Caco-2 (cell line): ENCODE data around the gene ABCB11. TPM values are rescaled to one million over a fixed set of nuclear protein-coding genes. Genes with fewer than 3 reads are reported as not detected.

Experiments used
- BruUV-seq: library from RNA; stranded (reverse); fragments of 400-500 nt; replicated peaks from 2 replicates; lab custom pipeline; 2021; lab: Mats Ljungman, UMichigan
- CTCF ChIA-PET: fragments of 300-600 bp; sonication (Branson Sonifier 250); formaldehyde crosslinking; loops from one replicate; lab custom pipeline; 2022; ENCODE audit warnings: antibody characterized with exemption; lab: Charles Lee
- POLR2A ChIA-PET: fragments of 300-600 bp; sonication (Branson Sonifier 250); formaldehyde crosslinking; loops from one replicate; lab custom pipeline; 2022; ENCODE audit warnings: antibody characterized with exemption; lab: Charles Lee
- DNase-seq, 2 experiments: peaks; one replicate each; pipeline versions ENCODE4 v3.0.0 to v3.0.0-alpha.2; 2020 to 2022
- H3K27me3 ChIP-seq: replicated peaks from 2 replicates; pipeline ENCODE4 v1.6.0; 2011; ENCODE audit warnings: low read length; ENCODE audit not compliant: control insufficient read depth, insufficient read depth
- H3K36me3 ChIP-seq: 2 replicates; pipeline ENCODE4 v1.5.1; 2011; ENCODE audit warnings: low read length; ENCODE audit not compliant: control insufficient read depth, insufficient read depth
- H3K4me1 ChIP-seq: fragments of 250-450 bp; sonication (Bioruptor Pico); 2 replicates; pipeline ENCODE4 v1.5.1; 2020; ENCODE audit warnings: mild to moderate bottlenecking
- H3K4me3 ChIP-seq: 2 replicates; pipeline ENCODE4 v1.5.1; 2011; ENCODE audit warnings: low read depth, mild to moderate bottlenecking, control low read depth, low read length
- H3K9me3 ChIP-seq: fragments of 250-450 bp; sonication (Bioruptor Pico); 2 replicates; pipeline ENCODE4 v1.5.1; 2020; ENCODE audit warnings: mild to moderate bottlenecking, moderate library complexity
- H3K27ac Mint-ChIP-seq: one replicate; pipeline ENCODE4 v1.8.0; 2022; ENCODE audit warnings: mixed read lengths; ENCODE audit not compliant: unreplicated experiment
- H3K27me3 Mint-ChIP-seq: one replicate; pipeline ENCODE4 v1.8.0; 2022; ENCODE audit warnings: mixed read lengths; ENCODE audit not compliant: insufficient read depth, unreplicated experiment
- H3K36me3 Mint-ChIP-seq: one replicate; pipeline ENCODE4 v1.8.0; 2022; ENCODE audit warnings: mild to moderate bottlenecking, mixed read lengths; ENCODE audit not compliant: insufficient read depth, unreplicated experiment
- H3K4me1 Mint-ChIP-seq: one replicate; pipeline ENCODE4 v1.8.0; 2022; ENCODE audit warnings: low read depth, mixed read lengths; ENCODE audit not compliant: unreplicated experiment
- H3K4me3 Mint-ChIP-seq: one replicate; pipeline ENCODE4 v1.8.0; 2022; ENCODE audit warnings: mild to moderate bottlenecking, moderate library complexity, mixed read lengths; ENCODE audit not compliant: unreplicated experiment
- H3K9me3 Mint-ChIP-seq: one replicate; pipeline ENCODE4 v1.8.0; 2022; ENCODE audit warnings: mixed read lengths; ENCODE audit not compliant: unreplicated experiment
- CTCF ChIP-seq, 2 experiments: fragments of 200-600 bp in 1 of 2; IDR thresholded peaks; 1 replicate in 1 of 2; 2 replicates in 1 of 2; pipeline versions ENCODE4 v1.5.1 to v1.8.0; 2011 to 2022; ENCODE audit warnings: antibody characterized with exemption in 1 of 2, control low read depth in 1 of 2, inconsistent platforms in 1 of 2, low read depth in 1 of 2, low read length in 1 of 2, mild to moderate bottlenecking in 1 of 2, moderate library complexity in 1 of 2; ENCODE audit not compliant: insufficient read depth in 1 of 2, severe bottlenecking in 1 of 2, unreplicated experiment in 1 of 2
- intact Hi-C: fragments of 100-400 bp; cut with micrococcal nuclease; formaldehyde crosslinking; loops from one replicate; pipeline ENCODE4 v1.10.0; 2022; ENCODE audit not compliant: unreplicated experiment
- total RNA-seq: library from RNA; stranded (reverse); gene quantifications from 2 replicates; pipeline ENCODE4 v1.2.3, GENCODE V29; 2022

Gene ABCB11
- total RNA-seq, 1 experiment from 2014 or later = not detected

- Histone ChIP-seq H3K9me3 (no peaks in the 10 kb centered on the region), H3K36me3 (no peaks in the 10 kb centered on the region), H3K4me1 (no peaks in the 10 kb centered on the region; the same call in 1 of the 2 replicates), H3K27me3 (no peaks in the 10 kb centered on the region; the same call in 1 of the 2 replicates), H3K4me3 (no peak overlapping the region)
- H3K9me3 Mint-ChIP-seq = no peaks in the 10 kb centered on the region
- no peak overlapping the region for H3K27ac Mint-ChIP-seq
- DNase-seq = no peak
- TF ChIP-seq CTCF (IDR thresholded peaks at IDR 0.05; ENCODE audit: insufficient read depth in 1 of 2, low read depth in 1 of 2, low read length in 1 of 2, severe bottlenecking in 1 of 2, unreplicated experiment in 1 of 2) = no peak
- CTCF ChIA-PET = no interaction called here
- peaks cover 10% of the 10 kb centered on the region for H3K36me3 Mint-ChIP-seq
- no peaks in the 10 kb centered on the region for H3K4me1 Mint-ChIP-seq
- H3K4me3 Mint-ChIP-seq = no peak overlapping the region
- BruUV-seq = no TSS peak
- POLR2A ChIA-PET = no interaction called here
- intact Hi-C loops = no loop called here
- peaks cover 17% of the 10 kb centered on the region for H3K27me3 Mint-ChIP-seq
Measured at GRCh38 chr2:168892327-168892726, 138.8 kb downstream of the ABCB11 start.

- TF ChIP-seq CTCF (IDR thresholded peaks at IDR 0.05; ENCODE audit: insufficient read depth in 1 of 2, low read depth in 1 of 2, low read length in 1 of 2, severe bottlenecking in 1 of 2, unreplicated experiment in 1 of 2) = no peak
- Mint-ChIP-seq H3K9me3 (no peaks in the 10 kb centered on the region), H3K4me1 (no peaks in the 10 kb centered on the region), H3K27ac (peak within 1 kb of the TSS; percentile 91), H3K36me3 (peaks cover 20% of the 10 kb centered on the region), H3K27me3 (peaks cover 13% of the 10 kb centered on the region), H3K4me3 (peak within 1 kb of the TSS; percentile 94)
- intact Hi-C loops = no loop called here
- H3K27me3 ChIP-seq = no peaks in the 10 kb centered on the region
- H3K9me3 ChIP-seq = no peaks in the 10 kb centered on the region
- no peaks in the 10 kb centered on the region for H3K36me3 ChIP-seq
- H3K4me1 ChIP-seq = no peaks in the 10 kb centered on the region; the same call in 1 of the 2 replicates
- ChIA-PET POLR2A (no interaction called here), CTCF (interaction anchor here (0.5 kb wide), 1 partner anchor 715 kb away, joined by 4 read pairs; no protein-coding TSS in a partner anchor)
- peak; percentile 93 to 94 for DNase-seq
- H3K4me3 ChIP-seq = peak within 1 kb of the TSS; percentile 75
- TSS peak; percentile 59 for BruUV-seq
Measured at GRCh38 chr2:168890006-168890782, 140.9 kb downstream of the ABCB11 start, which contains the start of gene SPC25. TSS of gene SPC25 (minus strand) at chr2:168890430. CDS start at chr2:168889519, 911 bp downstream.

- DNase-seq = peak in 1 of 2 experiments; percentile 5
- Histone ChIP-seq H3K36me3 (no peaks in the 10 kb centered on the region), H3K27me3 (no peaks in the 10 kb centered on the region), H3K4me1 (no peaks in the 10 kb centered on the region; the same call in 1 of the 2 replicates), H3K9me3 (no peaks in the 10 kb centered on the region), H3K4me3 (peak overlapping the region; percentile 75)
- Mint-ChIP-seq H3K9me3 (no peaks in the 10 kb centered on the region), H3K4me1 (no peaks in the 10 kb centered on the region), H3K27ac (peak overlapping the region; percentile 91), H3K4me3 (peak overlapping the region; percentile 94), H3K36me3 (peaks cover 20% of the 10 kb centered on the region), H3K27me3 (peaks cover 11% of the 10 kb centered on the region)
- no peak for TF ChIP-seq CTCF (IDR thresholded peaks at IDR 0.05; ENCODE audit: insufficient read depth in 1 of 2, low read depth in 1 of 2, low read length in 1 of 2, severe bottlenecking in 1 of 2, unreplicated experiment in 1 of 2)
- ChIA-PET CTCF (no interaction called here), POLR2A (no interaction called here)
- intact Hi-C loops = no loop called here
- BruUV-seq = no TSS peak
Measured at GRCh38 chr2:168889635-168890005, 141.5 kb downstream of the ABCB11 start.
